Measurements from ENCODE around the gene GNGT2. TPM values are rescaled to one million over a fixed set of nuclear protein-coding genes. Genes with fewer than 3 reads are reported as not detected.
"Not testable (repeated sequence)": the region's sequence is repeated elsewhere in the genome, so short reads cannot be mapped to it uniquely, and the experiment has no call there.

GNGT2 gene
- total RNA-seq, 1 experiment from 2014 or later, result not detected

DNA sequence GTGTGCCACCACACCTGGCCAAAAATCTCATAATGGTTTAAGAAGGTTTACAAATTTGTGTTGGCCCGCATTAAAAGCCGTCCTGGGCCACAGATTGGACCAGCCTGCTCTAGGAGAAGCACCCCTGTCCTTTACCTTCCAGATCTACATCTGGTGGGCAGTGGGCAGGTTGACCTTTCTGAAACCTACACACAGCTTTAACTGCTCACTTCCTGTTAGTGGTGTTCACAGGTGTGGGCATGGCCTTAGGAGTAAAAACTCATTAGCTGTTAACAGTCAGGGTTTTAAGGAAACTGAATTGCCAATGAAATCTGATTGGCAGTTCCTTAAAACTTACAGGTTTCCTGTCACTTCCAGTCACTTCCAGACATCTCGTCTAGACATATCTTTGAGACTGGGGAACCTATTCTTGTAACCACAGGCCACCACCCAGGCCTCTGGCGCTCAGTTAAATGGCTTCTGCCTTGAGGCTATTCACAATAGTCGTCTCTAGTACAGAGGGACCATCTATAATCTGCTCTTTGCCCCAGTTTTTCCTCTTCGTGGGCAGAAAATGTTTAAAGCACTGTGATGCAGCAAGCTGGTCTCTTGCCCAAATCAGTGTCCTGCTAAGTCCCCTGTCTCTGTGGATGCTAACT lies 29.3 kb downstream of the GNGT2 start:
- intact Hi-C loops (cut with micrococcal nuclease; ENCODE audit: unreplicated experiment), result loop anchor here (2.0 kb wide), 1 partner anchor 46 kb away; no protein-coding TSS in a partner anchor
- Histone ChIP-seq H3K36me3 (ENCODE audit: control insufficient read depth, insufficient read depth, low read length) (no peaks in the 10 kb centered on the region), H3K9me3 (ENCODE audit: control insufficient read depth, insufficient read depth, low read depth, low read length) (peaks cover 5% of the 10 kb centered on the region; the same call in 1 of the 2 replicates), H3K4me1 (ENCODE audit: control insufficient read depth, insufficient read depth, low read length) (no peaks in the 10 kb centered on the region; the same call in 1 of the 2 replicates), H3K4me3 (ENCODE audit: low read depth in 2 of 2, low read length in 2 of 2) (no peak overlapping the region), H3K27me3 (ENCODE audit: control insufficient read depth, insufficient read depth, low read length) (no peaks in the 10 kb centered on the region), H3K27ac (ENCODE audit: low read length) (no peak overlapping the region)
- no peak for TF ChIP-seq SIN3A (IDR thresholded peaks at IDR 0.05; ENCODE audit: borderline replicate concordance, insufficient read depth, low read depth, low read length)
- TF ChIP-seq, protein P1, sequence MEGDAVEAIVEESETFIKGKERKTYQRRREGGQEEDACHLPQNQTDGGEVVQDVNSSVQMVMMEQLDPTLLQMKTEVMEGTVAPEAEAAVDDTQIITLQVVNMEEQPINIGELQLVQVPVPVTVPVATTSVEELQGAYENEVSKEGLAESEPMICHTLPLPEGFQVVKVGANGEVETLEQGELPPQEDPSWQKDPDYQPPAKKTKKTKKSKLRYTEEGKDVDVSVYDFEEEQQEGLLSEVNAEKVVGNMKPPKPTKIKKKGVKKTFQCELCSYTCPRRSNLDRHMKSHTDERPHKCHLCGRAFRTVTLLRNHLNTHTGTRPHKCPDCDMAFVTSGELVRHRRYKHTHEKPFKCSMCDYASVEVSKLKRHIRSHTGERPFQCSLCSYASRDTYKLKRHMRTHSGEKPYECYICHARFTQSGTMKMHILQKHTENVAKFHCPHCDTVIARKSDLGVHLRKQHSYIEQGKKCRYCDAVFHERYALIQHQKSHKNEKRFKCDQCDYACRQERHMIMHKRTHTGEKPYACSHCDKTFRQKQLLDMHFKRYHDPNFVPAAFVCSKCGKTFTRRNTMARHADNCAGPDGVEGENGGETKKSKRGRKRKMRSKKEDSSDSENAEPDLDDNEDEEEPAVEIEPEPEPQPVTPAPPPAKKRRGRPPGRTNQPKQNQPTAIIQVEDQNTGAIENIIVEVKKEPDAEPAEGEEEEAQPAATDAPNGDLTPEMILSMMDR (IDR thresholded peaks at IDR 0.05), result no peak
- ChIA-PET POLR2A (interaction anchor here (0.5 to 0.7 kb wide), 2 partner anchors 11 to 254 kb away, joined by 5 to 13 read pairs; no protein-coding TSS in a partner anchor), CTCF (interaction anchor here (0.6 to 2.2 kb wide), 8 partner anchors 41 to 1821 kb away, joined by 3 to 11 read pairs (median 6); no protein-coding TSS in a partner anchor)
- ATAC-seq (no peak), DNase-seq (ENCODE audit: low read depth, low spot score) (no peak)
- in situ Hi-C loops (cut with HindIII; ENCODE audit: low pct_unique_long_range_greater_than_20kb, low sequenced_read_pairs), result no loop called here
- no TSS peak for BruUV-seq (replicated peaks)

DNA sequence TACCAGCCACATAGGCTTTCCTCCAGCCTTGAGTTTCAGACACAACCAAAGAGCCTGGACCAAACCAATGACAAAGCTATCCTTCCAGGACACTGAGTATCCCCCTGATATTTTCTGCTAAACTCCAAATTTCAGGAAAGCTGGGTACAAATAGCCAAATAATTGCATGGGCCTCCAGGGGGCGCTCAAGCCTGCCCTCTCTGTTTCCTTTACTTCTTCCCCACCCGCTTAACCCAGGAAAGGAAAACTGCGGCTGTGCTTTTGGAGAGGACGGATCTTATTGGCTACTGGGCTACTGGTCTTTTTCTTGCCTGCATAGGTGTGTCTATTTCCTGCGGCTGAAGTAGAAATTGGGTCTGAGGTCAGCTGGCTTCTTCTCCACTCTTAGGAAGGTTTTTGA lies 30.1 kb downstream of the GNGT2 start:
- ChIA-PET CTCF (interaction anchor here (0.5 to 2.2 kb wide), 11 partner anchors 10 to 1822 kb away, joined by 3 to 11 read pairs (median 6); no protein-coding TSS in a partner anchor), POLR2A (interaction anchor here (0.7 to 0.8 kb wide), 2 partner anchors 10 to 12 kb away, joined by 4 to 13 read pairs; no protein-coding TSS in a partner anchor)
- BruUV-seq (replicated peaks), result no TSS peak
- Histone ChIP-seq H3K27ac (ENCODE audit: low read length) (no peak overlapping the region), H3K9me3 (ENCODE audit: control insufficient read depth, insufficient read depth, low read depth, low read length) (peaks cover 13% of the 10 kb centered on the region), H3K4me1 (ENCODE audit: control insufficient read depth, insufficient read depth, low read length) (no peaks in the 10 kb centered on the region; the same call in 1 of the 2 replicates), H3K36me3 (ENCODE audit: control insufficient read depth, insufficient read depth, low read length) (no peaks in the 10 kb centered on the region), H3K27me3 (ENCODE audit: control insufficient read depth, insufficient read depth, low read length) (no peaks in the 10 kb centered on the region), H3K4me3 (ENCODE audit: low read depth in 2 of 2, low read length in 2 of 2) (no peak overlapping the region)
- DNase-seq (ENCODE audit: low read depth, low spot score), result peak; percentile 28
- intact Hi-C loops (cut with micrococcal nuclease; ENCODE audit: unreplicated experiment), result loop anchor here (2.0 kb wide), 1 partner anchor 46 kb away; no protein-coding TSS in a partner anchor
- in situ Hi-C loops (cut with HindIII; ENCODE audit: low pct_unique_long_range_greater_than_20kb, low sequenced_read_pairs), result no loop called here
- no peak for TF ChIP-seq SIN3A (IDR thresholded peaks at IDR 0.05; ENCODE audit: borderline replicate concordance, insufficient read depth, low read depth, low read length)
- TF ChIP-seq, protein P1 (IDR thresholded peaks at IDR 0.05), result peak; percentile 99
- no peak for TF ChIP-seq TCF7L2 (IDR thresholded peaks at IDR 0.05; ENCODE audit: low read depth, low read length)
- TF ChIP-seq POLR2AphosphoS5 (IDR thresholded peaks at IDR 0.05; ENCODE audit: low read depth, low read length), result no peak
- peak; percentile 83 for ATAC-seq

DNA sequence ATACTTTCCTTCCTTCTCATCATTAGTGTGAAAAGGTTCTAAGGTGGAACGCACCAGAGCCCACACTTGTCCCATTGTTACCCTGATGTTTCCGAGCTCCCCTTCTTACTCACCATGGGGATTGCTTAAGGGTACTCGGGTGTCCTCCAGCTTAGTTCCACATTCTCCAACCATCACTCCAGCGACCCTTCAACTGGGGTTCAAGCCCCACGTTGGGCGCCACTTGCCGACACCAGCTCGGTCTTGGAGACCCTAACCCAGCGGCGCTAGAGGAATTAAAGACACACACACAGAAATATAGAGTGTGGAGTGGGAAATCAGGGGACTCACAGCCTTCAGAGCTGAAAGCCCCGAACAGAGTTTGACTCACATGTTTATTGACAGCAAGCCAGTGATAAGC lies 34.4 kb downstream of the GNGT2 start:
- DNase-seq (ENCODE audit: low read depth, low spot score); H3K4me3 ChIP-seq (ENCODE audit: low read depth in 2 of 2, low read length in 2 of 2); H3K27me3 ChIP-seq (ENCODE audit: control insufficient read depth, insufficient read depth, low read length); BruUV-seq (replicated peaks); intact Hi-C loops (cut with micrococcal nuclease; ENCODE audit: unreplicated experiment); POLR2A ChIA-PET; ATAC-seq; H3K27ac ChIP-seq (ENCODE audit: low read length); in situ Hi-C loops (cut with HindIII; ENCODE audit: low pct_unique_long_range_greater_than_20kb, low sequenced_read_pairs); CTCF ChIA-PET; H3K36me3 ChIP-seq (ENCODE audit: control insufficient read depth, insufficient read depth, low read length); H3K4me1 ChIP-seq (ENCODE audit: control insufficient read depth, insufficient read depth, low read length): not testable (repeated sequence)
- H3K9me3 ChIP-seq (ENCODE audit: control insufficient read depth, insufficient read depth, low read depth, low read length), result peaks cover 13% of the 10 kb centered on the region

DNA sequence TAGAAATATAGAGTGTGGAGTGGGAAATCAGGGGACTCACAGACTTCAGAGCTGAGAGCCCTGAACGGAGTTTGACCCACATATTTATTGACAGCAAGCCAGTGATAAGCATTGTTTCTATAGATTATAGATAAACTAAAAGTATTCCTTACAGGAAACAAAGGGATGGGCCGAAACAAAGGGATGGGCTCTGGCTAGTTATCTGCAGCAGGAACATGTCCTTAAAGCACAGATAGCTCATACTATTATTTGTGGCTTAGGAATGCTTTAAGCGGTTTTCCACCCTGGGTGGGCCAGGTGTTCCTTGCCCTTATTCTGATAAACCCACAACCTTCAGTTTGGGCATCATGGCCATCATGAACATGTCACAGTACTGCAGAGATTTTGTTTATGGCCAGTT lies 39.7 kb downstream of the GNGT2 start:
- CTCF ChIA-PET, result interaction anchor here (0.5 kb wide), 1 partner anchor 771 kb away, joined by 3 read pairs; no protein-coding TSS in a partner anchor
- in situ Hi-C loops (cut with HindIII; ENCODE audit: low pct_unique_long_range_greater_than_20kb, low sequenced_read_pairs); ATAC-seq; H3K27ac ChIP-seq (ENCODE audit: low read length); DNase-seq (ENCODE audit: low read depth, low spot score); BruUV-seq (replicated peaks); H3K4me1 ChIP-seq (ENCODE audit: control insufficient read depth, insufficient read depth, low read length); intact Hi-C loops (cut with micrococcal nuclease; ENCODE audit: unreplicated experiment); H3K36me3 ChIP-seq (ENCODE audit: control insufficient read depth, insufficient read depth, low read length); H3K9me3 ChIP-seq (ENCODE audit: control insufficient read depth, insufficient read depth, low read depth, low read length); H3K4me3 ChIP-seq (ENCODE audit: low read depth in 2 of 2, low read length in 2 of 2): not testable (repeated sequence)
- H3K27me3 ChIP-seq (ENCODE audit: control insufficient read depth, insufficient read depth, low read length), result peaks cover 34% of the 10 kb centered on the region
- POLR2A ChIA-PET, result interaction anchor here (0.6 kb wide), 2 partner anchors 9 to 19 kb away, joined by 3 to 4 read pairs; no protein-coding TSS in a partner anchor
